Endothelial cell of hepatic sinusoid (primary cell): ENCODE measurements around the gene KYAT1.

Experiments used
- in situ Hi-C: cut with HindIII; loops from 2 replicates; pipeline ENCODE4 v1.10.0; 2017; ENCODE audit warnings: low sequenced_read_pairs

KYAT1 gene

GRCh38 chr9:128909859-128910258 is 28.1 kb upstream of the KYAT1 start:
- in situ Hi-C loops = no loop called here

- in situ Hi-C loops = no loop called here
Observed at GRCh38 chr9:128908372-128908771, 26.6 kb upstream of the KYAT1 start.

GRCh38 chr9:128906741-128907140 is 25.0 kb upstream of the KYAT1 start:
- in situ Hi-C loops = no loop called here

GRCh38 chr9:128905964-128906363 is 24.2 kb upstream of the KYAT1 start:
- in situ Hi-C loops = no loop called here

GRCh38 chr9:128903871-128904620 is 22.3 kb upstream of the KYAT1 start:
- in situ Hi-C loops = no loop called here

- in situ Hi-C loops = no loop called here
Observed at GRCh38 chr9:128903079-128903461, 21.3 kb upstream of the KYAT1 start.

- in situ Hi-C loops = no loop called here
Observed at GRCh38 chr9:128902351-128903078, 20.8 kb upstream of the KYAT1 start.

- in situ Hi-C loops = no loop called here
Observed at GRCh38 chr9:128901822-128902221, 20.1 kb upstream of the KYAT1 start.

GRCh38 chr9:128901379-128901778 is 19.6 kb upstream of the KYAT1 start:
- in situ Hi-C loops = no loop called here

- in situ Hi-C loops = no loop called here
Observed at GRCh38 chr9:128899566-128900322, 18.0 kb upstream of the KYAT1 start.

- in situ Hi-C loops = no loop called here
Observed at GRCh38 chr9:128898845-128899565, 17.3 kb upstream of the KYAT1 start.

GRCh38 chr9:128898382-128898781 is 16.6 kb upstream of the KYAT1 start:
- in situ Hi-C loops = no loop called here

GRCh38 chr9:128895556-128895955 is 13.8 kb upstream of the KYAT1 start:
- in situ Hi-C loops = no loop called here

- in situ Hi-C loops = no loop called here
Observed at GRCh38 chr9:128894764-128895163, 13.0 kb upstream of the KYAT1 start.

GRCh38 chr9:128893354-128893753 is 11.6 kb upstream of the KYAT1 start:
- in situ Hi-C loops = no loop called here

GRCh38 chr9:128892221-128892921 is 10.6 kb upstream of the KYAT1 start:
- in situ Hi-C loops = no loop called here

- in situ Hi-C loops = no loop called here
Observed at GRCh38 chr9:128891321-128892220, 9.8 kb upstream of the KYAT1 start.

- in situ Hi-C loops = no loop called here
Observed at GRCh38 chr9:128887914-128888350, 6.2 kb upstream of the KYAT1 start.

- in situ Hi-C loops = no loop called here
Observed at GRCh38 chr9:128887049-128887448, 5.3 kb upstream of the KYAT1 start.
